Dedifferentiated amniotic fluid mesenchymal stem cell (primary cell): ENCODE measurements around the gene ARHGDIB.

Source experiments
- DNase-seq: peaks from one replicate; pipeline ENCODE4 v3.0.0-alpha.2; 2016; ENCODE audit errors: extremely low spot score

ARHGDIB gene

GRCh38 chr12:14896521-14897169 lies 64.8 kb downstream of the ARHGDIB start:
- no peak for DNase-seq

DNA sequence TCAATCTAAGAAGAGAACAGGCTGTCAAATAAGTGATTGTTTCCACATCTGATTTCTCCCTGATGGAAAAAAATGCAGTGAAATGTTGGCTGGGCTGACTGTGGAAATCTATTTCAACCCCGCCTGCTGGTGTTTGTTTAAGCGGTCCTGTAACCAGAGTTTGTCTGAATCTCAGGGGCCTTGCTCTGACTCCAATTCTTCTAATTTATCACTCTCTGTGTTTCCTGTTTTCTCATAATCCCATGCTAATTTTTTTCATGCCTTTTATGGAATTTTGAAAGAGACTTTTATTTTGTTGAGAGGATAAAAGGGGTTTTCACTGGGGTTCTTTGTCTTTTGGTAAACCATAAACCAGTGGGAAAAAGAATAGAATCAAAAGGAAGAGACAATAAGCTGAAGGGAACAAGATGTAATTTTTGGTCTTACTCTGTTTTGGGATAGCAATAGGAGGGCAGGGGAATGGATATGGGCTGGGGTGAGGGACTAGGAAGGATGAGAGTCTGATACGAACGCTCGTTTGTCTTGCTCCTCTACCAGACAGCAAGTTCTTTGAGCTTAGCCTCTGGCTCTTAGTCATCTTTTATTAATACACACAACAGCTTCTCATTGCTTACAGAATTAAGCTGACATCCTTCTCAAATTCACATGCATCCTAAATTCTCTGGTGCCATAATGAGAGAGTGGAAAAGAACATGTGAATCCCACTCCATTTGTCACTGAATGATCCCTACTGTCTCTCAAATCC lies 67.7 kb downstream of the ARHGDIB start:
- DNase-seq, result no peak

DNA sequence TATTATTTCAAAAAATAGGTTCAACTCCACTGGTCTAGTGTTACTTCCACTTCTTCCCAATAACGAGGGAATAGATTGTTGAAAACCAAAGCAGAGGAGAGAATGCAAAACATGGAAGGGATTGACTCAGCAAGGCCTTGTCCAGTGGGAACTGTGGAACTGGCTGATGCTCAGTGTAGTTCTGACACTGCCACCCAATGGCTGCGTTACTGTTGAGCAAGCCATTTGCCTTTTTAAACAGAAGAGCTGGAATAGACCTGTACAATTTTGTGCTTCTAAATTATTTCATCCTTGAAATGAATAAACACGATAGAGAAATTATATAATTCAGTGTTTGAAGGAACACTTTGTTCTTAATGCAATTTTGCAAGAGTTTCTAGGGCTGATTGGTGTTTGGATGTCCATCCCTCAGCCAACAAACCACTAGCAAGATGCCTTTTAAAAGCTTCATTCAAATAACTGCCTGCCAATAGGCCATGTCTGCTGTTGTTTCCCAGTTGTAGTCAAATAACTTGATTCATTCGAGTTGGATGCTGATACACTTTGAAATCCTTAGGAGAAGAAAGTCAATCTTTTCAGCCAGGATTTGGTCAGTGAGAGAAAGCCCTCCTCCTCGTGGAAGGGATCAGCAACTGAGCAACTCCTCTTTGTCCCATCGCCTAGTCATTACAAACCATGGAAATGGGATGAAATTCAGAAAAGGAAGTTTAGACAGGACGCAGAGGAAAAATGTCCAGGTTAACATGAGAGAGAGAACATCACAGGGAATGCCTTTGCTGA lies 68.5 kb downstream of the ARHGDIB start:
- DNase-seq, result no peak
